OCI-LY1 (cell line): ENCODE data around the gene TIMM29.

Experiments used
- H2AFZ ChIP-seq: fragments of 200-600 bp; sonication (generic), shearing (Covaris generic); 2 replicates; pipeline ENCODE4 v1.6.0; 2014; ENCODE audit warnings: antibody characterized with exemption, mild to moderate bottlenecking, low read length
- H3F3A ChIP-seq: fragments of 200-600 bp; sonication (generic), shearing (Covaris generic); 2 replicates; pipeline ENCODE4 v1.6.0; 2014; ENCODE audit warnings: mild to moderate bottlenecking, antibody characterized with exemption, low read length, moderate library complexity; ENCODE audit not compliant: insufficient read depth
- H3K27ac ChIP-seq: fragments of 200-600 bp; sonication (generic); 2 replicates; pipeline ENCODE4 v1.5.1; 2014; ENCODE audit warnings: low read length, mixed run types, mild to moderate bottlenecking, low read depth; ENCODE audit not compliant: poor library complexity, severe bottlenecking
- H3K27me3 ChIP-seq: fragments of 200-600 bp; sonication (generic); 2 replicates; pipeline ENCODE4 v1.6.0; 2014; ENCODE audit warnings: antibody characterized with exemption, mild to moderate bottlenecking, low read length, moderate library complexity; ENCODE audit not compliant: insufficient read depth
- H3K36me3 ChIP-seq: fragments of 200-600 bp; sonication (generic); 2 replicates; pipeline ENCODE4 v1.6.1; 2014; ENCODE audit warnings: mild to moderate bottlenecking, antibody characterized with exemption, low read length, moderate library complexity, mixed read lengths; ENCODE audit not compliant: insufficient read depth
- H3K4me1 ChIP-seq: fragments of 200-600 bp; sonication (generic); 2 replicates; pipeline ENCODE4 v1.5.1; 2014; ENCODE audit warnings: mild to moderate bottlenecking, low read length, moderate library complexity; ENCODE audit not compliant: insufficient read depth, severe bottlenecking
- H3K4me2 ChIP-seq: fragments of 200-600 bp; sonication (generic), shearing (Covaris generic); 2 replicates; pipeline ENCODE4 v1.6.1; 2014; ENCODE audit warnings: low read length
- H3K4me3 ChIP-seq: fragments of 200-600 bp; sonication (generic); 2 replicates; pipeline ENCODE4 v1.5.1; 2014; ENCODE audit warnings: low read length, low read depth, mild to moderate bottlenecking, mixed read lengths; ENCODE audit not compliant: poor library complexity, severe bottlenecking
- H3K79me2 ChIP-seq: fragments of 200-600 bp; shearing (Covaris generic); 2 replicates; pipeline ENCODE4 v1.6.1; 2016; ENCODE audit warnings: mixed run types, low read length, mixed read lengths; ENCODE audit not compliant: insufficient read depth
- H3K9ac ChIP-seq: fragments of 200-600 bp; sonication (generic), shearing (Covaris generic); 2 replicates; pipeline ENCODE4 v1.6.1; 2014; ENCODE audit warnings: mild to moderate bottlenecking, low read length, mixed read lengths
- H3K9me2 ChIP-seq: fragments of 200-600 bp; sonication (generic), shearing (Covaris generic); 2 replicates; pipeline ENCODE4 v1.6.1; 2014; ENCODE audit warnings: low read depth, mild to moderate bottlenecking, low read length, mixed read lengths
- H3K9me3 ChIP-seq: fragments of 200-600 bp; shearing (Covaris generic); 2 replicates; pipeline ENCODE4 v1.6.1; 2014; ENCODE audit warnings: low read length, mixed read lengths
- H4K20me1 ChIP-seq: fragments of 200-600 bp; sonication (generic), shearing (Covaris generic); 2 replicates; pipeline ENCODE4 v1.6.0; 2016; ENCODE audit warnings: mild to moderate bottlenecking, low read length; ENCODE audit not compliant: insufficient read depth
- EZH2 ChIP-seq: fragments of 200-600 bp; sonication (generic), shearing (Covaris generic); IDR thresholded peaks from 2 replicates; pipeline ENCODE4 v1.8.0; 2017; ENCODE audit warnings: borderline replicate concordance, mixed run types, mild to moderate bottlenecking, antibody characterized with exemption, low read length, moderate library complexity, mixed read lengths
- TF ChIP-seq, protein P1 (sequence below): fragments of 200-600 bp; sonication (generic), shearing (Covaris generic); IDR thresholded peaks from 2 replicates; pipeline ENCODE4 v1.5.1; 2017; ENCODE audit warnings: mild to moderate bottlenecking, antibody characterized with exemption, low read length, moderate library complexity, mixed read lengths

Gene TIMM29

GRCh38 chr19:10919352-10920287, 9.0 kb upstream of the TIMM29 start:
- Histone ChIP-seq H3K9ac (no peak overlapping the region), H2AFZ (no peak overlapping the region), H3K27me3 (no peaks in the 10 kb centered on the region), H3K9me2 (no peaks in the 10 kb centered on the region), H3K79me2 (no peaks in the 10 kb centered on the region), H4K20me1 (no peaks in the 10 kb centered on the region), H3K4me3 (no peak overlapping the region), H3K4me2 (no peak overlapping the region), H3K27ac (no peak overlapping the region), H3K9me3 (no peaks in the 10 kb centered on the region), H3F3A (no peaks in the 10 kb centered on the region), H3K36me3 (peaks cover 72% of the 10 kb centered on the region), H3K4me1 (no peaks in the 10 kb centered on the region)
- TF ChIP-seq, protein P1, sequence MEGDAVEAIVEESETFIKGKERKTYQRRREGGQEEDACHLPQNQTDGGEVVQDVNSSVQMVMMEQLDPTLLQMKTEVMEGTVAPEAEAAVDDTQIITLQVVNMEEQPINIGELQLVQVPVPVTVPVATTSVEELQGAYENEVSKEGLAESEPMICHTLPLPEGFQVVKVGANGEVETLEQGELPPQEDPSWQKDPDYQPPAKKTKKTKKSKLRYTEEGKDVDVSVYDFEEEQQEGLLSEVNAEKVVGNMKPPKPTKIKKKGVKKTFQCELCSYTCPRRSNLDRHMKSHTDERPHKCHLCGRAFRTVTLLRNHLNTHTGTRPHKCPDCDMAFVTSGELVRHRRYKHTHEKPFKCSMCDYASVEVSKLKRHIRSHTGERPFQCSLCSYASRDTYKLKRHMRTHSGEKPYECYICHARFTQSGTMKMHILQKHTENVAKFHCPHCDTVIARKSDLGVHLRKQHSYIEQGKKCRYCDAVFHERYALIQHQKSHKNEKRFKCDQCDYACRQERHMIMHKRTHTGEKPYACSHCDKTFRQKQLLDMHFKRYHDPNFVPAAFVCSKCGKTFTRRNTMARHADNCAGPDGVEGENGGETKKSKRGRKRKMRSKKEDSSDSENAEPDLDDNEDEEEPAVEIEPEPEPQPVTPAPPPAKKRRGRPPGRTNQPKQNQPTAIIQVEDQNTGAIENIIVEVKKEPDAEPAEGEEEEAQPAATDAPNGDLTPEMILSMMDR = no peak
- TF ChIP-seq EZH2 = no peak

DNA sequence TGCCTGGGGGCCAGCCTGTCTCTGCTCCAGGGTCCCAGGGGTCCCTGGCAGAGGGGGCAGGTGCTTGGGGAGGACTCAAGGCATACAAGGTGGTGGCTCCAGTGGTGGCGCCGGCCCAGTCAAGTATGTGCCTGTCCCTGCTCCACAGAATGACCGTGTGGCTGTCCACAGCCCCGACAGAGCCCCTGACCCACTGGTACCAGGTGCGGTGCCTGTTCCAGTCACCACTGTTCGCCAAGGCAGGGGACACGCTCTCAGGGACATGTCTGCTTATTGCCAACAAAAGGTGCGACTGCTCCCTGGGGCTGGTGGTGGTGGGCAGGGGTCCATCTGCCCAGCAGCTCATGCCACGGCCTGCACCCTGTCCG, 8.3 kb upstream of the TIMM29 start:
- peaks cover 68% of the 10 kb centered on the region for H3K36me3 ChIP-seq
- H3K9me2 ChIP-seq = no peaks in the 10 kb centered on the region
- no peak overlapping the region for H3K9ac ChIP-seq
- no peak overlapping the region for H2AFZ ChIP-seq
- no peaks in the 10 kb centered on the region for H4K20me1 ChIP-seq
- no peak overlapping the region for H3K4me3 ChIP-seq
- H3K4me2 ChIP-seq = no peak overlapping the region
- no peak overlapping the region for H3K27ac ChIP-seq
- no peak for TF ChIP-seq EZH2
- TF ChIP-seq, protein P1 = no peak
- H3K9me3 ChIP-seq = no peaks in the 10 kb centered on the region
- H3K4me1 ChIP-seq = no peaks in the 10 kb centered on the region
- H3F3A ChIP-seq = no peaks in the 10 kb centered on the region
- no peaks in the 10 kb centered on the region for H3K79me2 ChIP-seq
- H3K27me3 ChIP-seq = no peaks in the 10 kb centered on the region

DNA sequence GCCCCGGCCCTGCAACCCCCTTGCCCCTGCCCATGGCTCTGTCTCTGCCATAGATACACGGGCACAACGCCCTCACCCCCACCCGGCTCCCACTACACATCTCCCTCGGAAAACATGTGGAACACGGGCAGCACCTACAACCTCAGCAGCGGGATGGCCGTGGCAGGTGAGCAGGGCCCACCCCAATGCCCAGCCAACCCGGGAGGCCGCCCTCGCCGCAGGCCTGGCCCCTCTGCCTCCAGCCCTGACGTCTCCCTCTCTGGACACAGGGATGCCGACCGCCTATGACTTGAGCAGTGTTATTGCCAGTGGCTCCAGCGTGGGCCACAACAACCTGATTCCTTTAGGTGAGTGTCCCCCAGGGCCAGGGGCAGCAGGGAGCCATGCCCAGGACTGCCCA, 7.8 kb upstream of the TIMM29 start:
- Histone ChIP-seq H3K9ac (no peak overlapping the region), H2AFZ (no peak overlapping the region), H3K9me3 (no peaks in the 10 kb centered on the region), H3F3A (no peaks in the 10 kb centered on the region), H3K79me2 (no peaks in the 10 kb centered on the region), H3K4me3 (no peak overlapping the region), H4K20me1 (no peaks in the 10 kb centered on the region), H3K27ac (no peak overlapping the region), H3K36me3 (peaks cover 66% of the 10 kb centered on the region), H3K4me2 (no peak overlapping the region), H3K9me2 (no peaks in the 10 kb centered on the region), H3K27me3 (no peaks in the 10 kb centered on the region), H3K4me1 (no peaks in the 10 kb centered on the region)
- TF ChIP-seq, protein P1 = no peak
- no peak for TF ChIP-seq EZH2
